Keratinocyte (primary cell): ENCODE results near the gene STX7. TPM values are rescaled to one million over a fixed set of nuclear protein-coding genes. Genes with fewer than 3 reads are reported as not detected.

Experiments used
- DNase-seq: peaks from one replicate; pipeline ENCODE4 v3.0.0-alpha.2; 2011; ENCODE audit warnings: low read depth, missing footprints, low spot score
- FAIRE-seq: peaks from 2 replicates; lab custom pipeline; 2011; peaks lifted over from hg19 to GRCh38; lab: Jason Lieb, UNC
- H2AFZ ChIP-seq: 2 replicates; pipeline ENCODE4 v1.6.0; 2012; ENCODE audit warnings: low read length, control low read depth, inconsistent platforms; ENCODE audit not compliant: control insufficient read depth
- H3K27ac ChIP-seq: 2 replicates; pipeline ENCODE4 v1.5.1; 2011; ENCODE audit warnings: low read length; ENCODE audit not compliant: control insufficient read depth, insufficient read depth
- H3K27me3 ChIP-seq: 3 replicates; pipeline ENCODE4 v1.6.0; 2011; ENCODE audit warnings: low read length; ENCODE audit not compliant: control insufficient read depth, insufficient read depth; ENCODE audit errors: extremely low read depth
- H3K36me3 ChIP-seq, 2 experiments: 2 replicates in 1 of 2; 3 replicates in 1 of 2; pipeline ENCODE4 v1.5.1; 2011; ENCODE audit warnings: low read length in 2 of 2, mild to moderate bottlenecking in 1 of 2; ENCODE audit not compliant: control insufficient read depth in 2 of 2, insufficient read depth in 2 of 2; ENCODE audit errors: extremely low read depth in 1 of 2
- H3K4me1 ChIP-seq: 3 replicates; pipeline ENCODE4 v1.5.1; 2011; ENCODE audit warnings: low read length; ENCODE audit not compliant: control insufficient read depth, insufficient read depth; ENCODE audit errors: extremely low read depth
- H3K4me2 ChIP-seq: 3 replicates; pipeline ENCODE4 v1.6.0; 2011; ENCODE audit warnings: low read depth, low read length; ENCODE audit not compliant: control insufficient read depth, insufficient read depth; ENCODE audit errors: extremely low read depth
- H3K4me3 ChIP-seq, 3 experiments: fragments of 200-600 bp in 1 of 3; sonication (generic) in 1 of 3; 2 replicates in 2 of 3; 3 replicates in 1 of 3; pipeline ENCODE4 v1.5.1; 2011 to 2016; ENCODE audit warnings: low read length in 3 of 3, mild to moderate bottlenecking in 3 of 3, control low read depth in 2 of 3, inconsistent platforms in 1 of 3, low read depth in 1 of 3, mixed read lengths in 1 of 3, mixed run types in 1 of 3, moderate library complexity in 1 of 3; ENCODE audit not compliant: control insufficient read depth in 2 of 3, insufficient read depth in 2 of 3; ENCODE audit errors: extremely low read depth in 1 of 3
- H3K79me2 ChIP-seq: 2 replicates; pipeline ENCODE4 v1.6.0; 2012; ENCODE audit warnings: low read length; ENCODE audit not compliant: control insufficient read depth, insufficient read depth
- H3K9ac ChIP-seq: 3 replicates; pipeline ENCODE4 v1.6.0; 2011; ENCODE audit warnings: low read length; ENCODE audit not compliant: control insufficient read depth, insufficient read depth; ENCODE audit errors: extremely low read depth
- H3K9me1 ChIP-seq: 3 replicates; pipeline ENCODE4 v1.6.0; 2011; ENCODE audit warnings: low read length; ENCODE audit not compliant: control insufficient read depth, insufficient read depth; ENCODE audit errors: extremely low read depth
- H3K9me3 ChIP-seq: 2 replicates; pipeline ENCODE4 v1.5.1; 2012; ENCODE audit warnings: low read depth, low read length; ENCODE audit not compliant: control insufficient read depth
- H4K20me1 ChIP-seq: 3 replicates; pipeline ENCODE4 v1.6.0; 2011; ENCODE audit warnings: low read length; ENCODE audit not compliant: control insufficient read depth, insufficient read depth; ENCODE audit errors: extremely low read depth
- EZH2 ChIP-seq: IDR thresholded peaks from one replicate; pipeline ENCODE4 v1.6.1; 2012; ENCODE audit warnings: inconsistent platforms, mild to moderate bottlenecking, low read length, moderate library complexity
- dilution Hi-C: fragments of 300-500 bp; cut with MboI; formaldehyde crosslinking; loops from one replicate; pipeline ENCODE4 v1.7.0; 2020; ENCODE audit warnings: low sequenced_read_pairs; ENCODE audit not compliant: extremely low pct_ligation_motif_present
- polyA plus RNA-seq, 5 experiments: library from polyadenylated mRNA; depleted of rRNA in 3 of 5; stranded (reverse) in 3 of 5; stranded (forward) in 1 of 5; unstranded in 1 of 5; fragments of >200 nt; gene quantifications; 1 replicate in 1 of 5; 2 replicates in 3 of 5; 3 replicates in 1 of 5; pipeline versions ENCODE4 v1.2.1 to v1.2.3, GENCODE V29; 2011 to 2012; ENCODE audit warnings: missing spikeins in 2 of 5, low read depth in 1 of 5, low replicate concordance in 1 of 5
- TF ChIP-seq, protein P1 (sequence below), 3 experiments: IDR thresholded peaks in 1 of 3; conservative IDR thresholded peaks in 1 of 3; optimal IDR thresholded peaks in 1 of 3; 2 replicates in 2 of 3; 3 replicates in 1 of 3; pipeline versions ENCODE3 to v1.5.1; 2011; ENCODE audit warnings: low read length in 3 of 3, mild to moderate bottlenecking in 3 of 3, moderate library complexity in 2 of 3, control low read depth in 1 of 3, inconsistent platforms in 1 of 3; ENCODE audit not compliant: insufficient read depth in 2 of 3; ENCODE audit errors: extremely low read depth in 1 of 3

The STX7 gene
- polyA plus RNA-seq, 1 donor (not counting 4 experiments of a cell fraction or from before 2014, with no cell fraction given) = 41.0 TPM

DNA sequence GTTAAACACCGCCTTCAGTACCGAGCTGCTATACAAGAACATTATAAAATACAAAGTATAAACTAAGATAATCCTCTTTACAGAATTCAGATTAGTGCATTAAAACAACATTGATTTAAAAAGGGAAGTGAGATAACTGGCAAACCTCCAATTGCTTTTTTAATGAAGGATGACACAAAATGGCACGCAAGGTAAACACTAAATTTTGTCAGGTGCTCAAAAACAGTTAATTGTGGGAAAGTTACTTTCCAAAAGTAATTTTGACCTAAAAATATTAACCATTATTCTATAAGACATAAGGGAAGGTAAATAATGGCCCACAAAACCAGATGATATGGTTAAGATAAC, 53.3 kb downstream of the STX7 start:
- H3K27me3 ChIP-seq = no peaks in the 10 kb centered on the region
- H3K9me1 ChIP-seq = no peaks in the 10 kb centered on the region
- no peak overlapping the region for H3K9ac ChIP-seq
- no peaks in the 10 kb centered on the region for H3K4me1 ChIP-seq
- peaks cover 9 to 12% of the 10 kb centered on the region in 2 experiments for H3K36me3 ChIP-seq
- dilution Hi-C loops = no loop called here
- H3K79me2 ChIP-seq = no peaks in the 10 kb centered on the region
- H3K4me3 ChIP-seq = no peak overlapping the region
- TF ChIP-seq, protein P1, sequence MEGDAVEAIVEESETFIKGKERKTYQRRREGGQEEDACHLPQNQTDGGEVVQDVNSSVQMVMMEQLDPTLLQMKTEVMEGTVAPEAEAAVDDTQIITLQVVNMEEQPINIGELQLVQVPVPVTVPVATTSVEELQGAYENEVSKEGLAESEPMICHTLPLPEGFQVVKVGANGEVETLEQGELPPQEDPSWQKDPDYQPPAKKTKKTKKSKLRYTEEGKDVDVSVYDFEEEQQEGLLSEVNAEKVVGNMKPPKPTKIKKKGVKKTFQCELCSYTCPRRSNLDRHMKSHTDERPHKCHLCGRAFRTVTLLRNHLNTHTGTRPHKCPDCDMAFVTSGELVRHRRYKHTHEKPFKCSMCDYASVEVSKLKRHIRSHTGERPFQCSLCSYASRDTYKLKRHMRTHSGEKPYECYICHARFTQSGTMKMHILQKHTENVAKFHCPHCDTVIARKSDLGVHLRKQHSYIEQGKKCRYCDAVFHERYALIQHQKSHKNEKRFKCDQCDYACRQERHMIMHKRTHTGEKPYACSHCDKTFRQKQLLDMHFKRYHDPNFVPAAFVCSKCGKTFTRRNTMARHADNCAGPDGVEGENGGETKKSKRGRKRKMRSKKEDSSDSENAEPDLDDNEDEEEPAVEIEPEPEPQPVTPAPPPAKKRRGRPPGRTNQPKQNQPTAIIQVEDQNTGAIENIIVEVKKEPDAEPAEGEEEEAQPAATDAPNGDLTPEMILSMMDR (optimal IDR thresholded peaks at IDR 0.05 in 1 of 3, IDR thresholded peaks at IDR 0.05 in 1 of 3, conservative IDR thresholded peaks at IDR 0.05 in 1 of 3; ENCODE audit: extremely low read depth in 1 of 3, insufficient read depth in 2 of 3, low read length in 3 of 3) = no peak
- no peak for TF ChIP-seq EZH2
- H3K27ac ChIP-seq = no peak overlapping the region
- no peaks in the 10 kb centered on the region for H4K20me1 ChIP-seq
- H3K9me3 ChIP-seq = no peaks in the 10 kb centered on the region
- no peak overlapping the region for H2AFZ ChIP-seq
- DNase-seq (no peak), FAIRE-seq (no peak)
- H3K4me2 ChIP-seq = no peak overlapping the region

DNA sequence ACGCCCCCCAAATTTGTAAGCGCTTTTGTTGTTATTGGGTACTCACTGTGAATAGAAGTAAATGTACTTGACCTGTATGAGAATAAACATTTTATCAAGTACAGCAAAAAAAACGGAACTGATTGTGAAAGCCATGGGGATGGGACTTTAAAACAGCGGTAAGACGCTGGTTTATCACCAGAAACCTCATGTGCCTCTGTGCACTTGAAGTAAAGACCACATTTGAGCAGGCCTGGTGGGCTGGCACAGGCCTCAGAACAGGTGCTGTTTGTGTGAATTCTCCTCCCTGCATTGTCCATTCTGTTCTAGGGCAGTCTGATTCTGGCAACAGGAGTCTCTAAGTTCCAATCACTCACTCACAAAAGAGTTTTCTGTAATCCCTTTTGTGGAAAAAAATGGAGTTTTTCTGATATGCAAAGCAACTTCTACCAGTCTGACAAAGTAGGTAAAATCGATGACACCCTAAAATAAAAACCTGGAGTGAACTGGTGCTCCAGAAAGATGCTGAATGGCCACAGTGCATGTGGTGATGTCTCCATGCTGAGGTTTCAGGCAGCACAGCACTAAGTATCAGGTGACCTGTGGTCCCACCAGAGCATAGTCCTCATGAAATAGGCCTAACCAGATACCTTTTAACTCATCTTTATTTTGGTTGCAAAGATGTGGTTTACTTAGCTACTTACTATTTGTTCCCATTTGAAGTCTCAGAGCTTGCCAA, 53.9 kb downstream of the STX7 start:
- Histone ChIP-seq H3K36me3 (peaks cover 9 to 12% of the 10 kb centered on the region in 2 experiments), H3K9me1 (no peaks in the 10 kb centered on the region), H3K79me2 (no peaks in the 10 kb centered on the region), H4K20me1 (no peaks in the 10 kb centered on the region), H3K27me3 (no peaks in the 10 kb centered on the region), H3K9me3 (no peaks in the 10 kb centered on the region), H3K27ac (no peak overlapping the region), H2AFZ (no peak overlapping the region), H3K9ac (no peak overlapping the region), H3K4me2 (no peak overlapping the region), H3K4me1 (no peaks in the 10 kb centered on the region), H3K4me3 (no peak overlapping the region)
- DNase-seq (no peak), FAIRE-seq (no peak)
- TF ChIP-seq, protein P1 (optimal IDR thresholded peaks at IDR 0.05 in 1 of 3, IDR thresholded peaks at IDR 0.05 in 1 of 3, conservative IDR thresholded peaks at IDR 0.05 in 1 of 3; ENCODE audit: extremely low read depth in 1 of 3, insufficient read depth in 2 of 3, low read length in 3 of 3) = no peak
- no peak for TF ChIP-seq EZH2
- dilution Hi-C loops = no loop called here
